GM21786 (cell line): ENCODE data around the gene EVI2A.
"Not testable (repeated sequence)": the region's sequence is repeated elsewhere in the genome, so short reads cannot be mapped to it uniquely, and the experiment has no call there.

ENCODE experiments used
- ATAC-seq: cut with Tn5 transposase; IDR thresholded peaks from one replicate; pipeline ENCODE4 v1.9.1; 2021; ENCODE audit not compliant: unreplicated experiment

EVI2A gene

DNA sequence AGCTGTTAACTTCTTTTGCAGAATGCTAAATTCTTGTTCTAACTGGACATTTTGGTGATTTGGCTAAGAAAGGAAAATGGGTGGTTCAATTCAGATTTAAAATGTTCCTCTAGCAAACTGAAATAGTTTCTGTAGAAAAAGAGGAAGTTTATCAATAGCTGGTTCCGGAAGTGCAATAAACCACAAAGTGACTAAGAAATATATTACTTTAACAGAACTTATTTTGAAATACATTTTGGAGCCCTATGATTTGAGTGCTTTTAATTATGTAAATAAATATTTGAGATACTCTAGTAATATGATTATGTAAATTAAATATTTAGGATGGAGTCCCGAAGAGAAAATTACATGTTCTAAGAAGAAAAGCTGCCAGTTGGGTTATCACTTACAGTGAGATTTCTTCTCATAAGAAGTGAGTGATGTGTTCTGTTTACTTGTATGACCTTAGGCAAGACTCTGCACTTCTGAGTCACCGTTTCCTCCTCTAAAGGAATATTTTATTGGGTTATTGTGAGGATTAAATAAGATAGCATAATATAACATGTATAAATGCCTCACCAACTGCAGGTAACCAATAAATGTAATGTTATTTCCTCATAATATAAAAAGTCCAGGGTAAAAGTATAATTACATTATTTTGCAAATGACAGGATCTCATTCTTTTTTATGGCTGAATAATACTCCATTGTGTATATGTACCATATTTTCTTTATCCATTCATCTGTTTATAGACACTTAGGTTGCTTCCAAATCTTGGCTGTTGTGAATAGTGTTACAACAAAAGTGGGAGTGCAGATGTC is 7.2 kb downstream of the EVI2A start, which contains the start of gene EVI2B:
EVI2B (minus strand) TSS at position 73 of the 800 bp plus-strand sequence. CDS start 8,445 bp downstream, outside the sequence.
- ATAC-seq, result no peak

DNA sequence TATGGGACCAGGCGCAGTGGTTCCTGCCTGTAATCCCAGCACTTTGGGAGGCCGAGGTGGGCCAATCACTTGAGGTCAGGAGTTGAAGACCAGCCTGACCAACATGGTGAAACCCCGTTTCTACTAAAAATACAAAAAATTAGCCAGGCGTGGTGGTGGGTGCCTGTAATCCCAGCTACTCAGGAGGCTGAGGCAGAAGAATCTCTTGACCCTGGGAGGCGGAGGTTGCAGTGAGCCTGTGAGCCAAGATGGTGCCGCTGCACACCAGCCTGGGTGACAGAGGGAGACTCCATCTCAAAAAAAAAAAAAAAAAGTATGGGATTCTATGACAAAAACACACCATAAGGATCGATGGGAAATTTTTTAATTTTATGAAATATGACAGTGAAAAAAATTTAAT is 9.2 kb downstream of the EVI2A start:
- ATAC-seq, result not testable (repeated sequence)

DNA sequence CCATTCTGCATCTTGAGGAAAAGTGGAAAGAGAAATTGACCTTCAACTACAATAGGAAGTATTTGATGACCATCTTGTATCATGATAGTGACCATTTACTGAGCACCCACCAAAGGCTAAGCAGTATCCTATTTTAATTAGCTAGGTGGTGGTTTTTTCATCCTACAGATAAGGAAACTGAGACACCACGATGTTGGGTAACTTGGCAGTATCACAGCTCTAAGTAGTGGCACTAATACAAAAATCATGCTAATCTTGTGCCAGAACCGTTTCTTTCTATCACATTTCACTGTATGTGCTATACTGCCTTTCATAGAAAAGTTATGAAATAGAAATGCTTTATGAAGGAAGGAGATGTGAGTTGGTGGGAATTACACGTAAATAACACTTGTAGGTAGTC is 9.9 kb downstream of the EVI2A start:
- ATAC-seq, result no peak

DNA sequence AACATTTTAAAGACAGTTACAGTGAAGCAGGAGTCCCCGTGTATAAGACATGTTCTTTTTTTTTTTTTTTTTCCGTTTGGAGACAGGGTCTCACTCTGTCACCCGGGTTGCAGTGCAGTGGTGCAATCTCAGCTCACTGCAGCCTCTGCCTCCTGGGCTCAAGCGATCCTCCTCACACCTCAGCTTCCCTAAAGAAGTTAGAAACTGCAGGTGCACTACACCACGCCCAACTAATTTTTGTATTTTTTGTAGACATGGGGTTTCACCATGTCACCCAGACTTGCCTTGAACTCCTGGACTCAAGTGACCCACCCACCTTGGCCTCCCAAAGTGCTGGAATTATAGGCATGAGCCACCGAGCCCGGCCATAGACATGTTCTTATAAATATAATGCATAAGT is 10.5 kb downstream of the EVI2A start:
- no peak for ATAC-seq

DNA sequence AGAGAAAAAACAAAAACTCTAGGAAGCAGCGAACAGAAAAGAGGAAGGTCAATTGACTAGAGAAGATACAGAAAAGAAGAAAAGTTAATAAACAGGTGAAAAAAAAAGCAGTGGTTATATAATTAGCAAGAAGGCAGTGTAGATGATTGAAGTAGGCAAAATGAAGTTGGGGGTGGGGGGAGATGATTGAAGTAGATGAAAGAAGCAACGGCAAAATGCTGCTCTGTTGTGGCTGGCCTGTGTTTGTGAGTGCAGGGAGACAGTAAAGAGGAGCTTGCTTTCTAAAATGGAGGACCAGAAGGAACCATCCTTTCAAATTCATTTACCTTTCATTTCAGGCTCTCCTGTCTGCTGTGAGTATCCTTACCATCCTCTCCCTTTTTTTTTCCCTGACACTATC is 11.2 kb downstream of the EVI2A start:
- no peak for ATAC-seq

DNA sequence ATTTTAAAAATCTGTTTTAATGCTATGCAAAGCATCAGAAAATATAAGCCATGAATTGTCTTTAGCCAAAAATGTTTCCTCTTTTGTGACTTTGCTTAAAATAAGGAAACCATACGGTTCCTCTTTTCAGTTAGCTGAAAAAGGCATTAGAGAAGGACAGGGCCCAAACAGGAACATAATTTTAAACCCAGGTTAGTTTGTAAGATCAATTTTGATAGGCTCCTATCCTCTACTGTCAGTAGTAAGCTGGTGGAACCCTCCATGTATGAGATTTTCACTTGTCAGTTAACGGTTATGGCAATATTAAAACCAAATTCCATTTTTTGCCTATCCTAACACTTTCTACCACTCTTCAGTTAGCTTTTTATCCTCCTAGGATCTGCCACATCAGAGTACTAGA is 11.9 kb downstream of the EVI2A start:
- ATAC-seq, result no peak

DNA sequence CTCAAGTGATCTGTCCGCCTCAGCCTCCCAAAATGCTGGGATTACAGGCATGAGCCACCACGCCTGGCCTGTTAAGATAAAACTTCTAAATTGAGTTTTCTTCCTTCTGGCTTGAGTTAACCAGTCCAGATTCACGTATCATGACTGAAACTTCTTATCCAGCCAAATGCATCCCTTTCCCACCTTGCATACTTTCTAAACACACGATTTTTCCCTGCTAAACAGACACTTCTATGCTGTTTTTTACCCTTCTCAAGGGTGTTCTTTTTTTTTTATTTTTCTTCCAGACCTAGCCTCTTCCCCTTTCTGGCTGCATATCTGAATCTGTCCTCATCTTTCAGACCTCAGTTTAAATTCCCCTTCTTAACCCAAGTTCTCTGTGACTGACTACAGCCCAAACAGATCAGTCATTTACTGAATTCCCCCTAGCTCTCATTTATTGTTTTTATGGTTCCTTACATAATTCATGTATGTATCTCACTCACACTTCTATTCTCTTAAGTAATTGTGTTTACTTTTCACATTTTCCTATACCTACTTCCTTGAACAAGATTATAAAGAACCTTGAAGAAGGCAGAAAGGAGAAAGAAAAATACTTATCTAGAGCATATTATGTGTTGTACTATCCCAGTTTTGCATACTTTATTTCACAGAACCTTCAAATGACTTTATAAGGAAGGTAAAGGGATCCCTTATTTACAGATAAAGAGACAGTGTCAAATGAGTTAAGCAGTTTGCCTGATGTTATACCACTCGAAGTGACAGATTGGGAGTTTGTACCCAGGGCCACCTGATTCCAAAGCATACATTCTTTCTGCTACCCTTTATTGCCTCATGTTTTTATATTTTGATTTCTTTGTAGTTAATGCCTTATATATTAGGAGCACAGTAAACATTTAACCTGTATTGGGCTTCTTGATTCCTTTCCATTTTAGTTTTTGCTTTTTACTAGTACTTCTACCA is 12.8 kb downstream of the EVI2A start:
- ATAC-seq, result no peak

DNA sequence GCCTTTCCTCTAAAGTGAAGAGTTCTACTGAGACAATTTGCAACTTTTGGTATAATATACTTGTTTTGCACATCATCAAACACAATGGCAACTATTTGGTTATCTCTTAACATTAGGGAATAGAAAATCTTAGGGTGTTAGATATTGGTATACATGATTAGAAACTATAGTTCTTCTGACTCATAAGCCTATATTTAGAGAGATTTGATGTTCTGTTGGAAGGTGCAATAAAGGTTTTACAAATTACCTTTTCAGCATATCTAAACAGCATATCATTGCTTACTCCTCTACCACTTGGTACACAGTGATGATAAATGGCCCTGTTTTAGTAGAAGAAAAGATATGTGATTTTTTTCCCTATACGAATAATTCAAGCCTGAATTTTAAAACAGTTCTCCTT is 13.8 kb downstream of the EVI2A start:
- no peak for ATAC-seq

DNA sequence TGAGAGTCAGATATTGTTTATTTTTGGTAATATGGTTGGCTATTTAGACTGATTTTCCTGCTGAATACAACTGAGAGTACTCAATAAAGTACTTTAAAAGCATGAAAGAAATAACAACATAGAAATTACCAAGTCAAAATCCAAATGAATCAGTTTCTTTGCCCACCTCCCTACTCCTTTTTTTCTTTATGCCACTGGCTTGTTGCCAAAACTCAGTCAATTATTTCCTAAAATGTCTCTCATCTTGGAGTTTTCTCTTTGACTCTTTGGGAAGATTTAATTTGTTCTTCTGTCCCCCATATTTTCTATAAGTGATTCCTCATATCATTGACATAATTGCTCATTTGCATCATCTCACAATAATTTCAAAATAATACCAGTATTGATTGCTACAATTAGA is 21.8 kb downstream of the EVI2A start:
- ATAC-seq, result no peak

DNA sequence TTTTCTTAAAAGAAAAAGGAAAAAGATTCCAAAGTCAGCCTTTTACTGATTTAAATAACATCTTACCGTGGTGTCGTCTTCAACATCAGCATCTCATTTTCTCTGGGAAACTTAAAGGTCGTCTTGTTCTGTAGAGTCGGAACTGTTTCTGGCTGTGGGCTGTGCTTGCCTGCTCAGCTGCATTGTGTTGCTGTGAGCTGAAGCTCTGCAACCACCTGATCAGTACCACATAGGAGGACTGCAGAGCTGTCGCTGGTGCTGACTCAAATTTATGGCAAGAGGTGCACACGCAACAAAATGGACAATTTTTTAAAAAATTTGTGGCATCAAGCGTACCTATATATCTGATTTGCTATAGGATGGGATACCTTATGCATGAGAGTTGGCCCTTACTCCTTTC is 24.3 kb downstream of the EVI2A start, which contains the start of gene OMG:
OMG (minus strand) TSS at position 150 of the 400 bp plus-strand sequence. CDS start 908 bp downstream, outside the sequence.
- no peak for ATAC-seq

DNA sequence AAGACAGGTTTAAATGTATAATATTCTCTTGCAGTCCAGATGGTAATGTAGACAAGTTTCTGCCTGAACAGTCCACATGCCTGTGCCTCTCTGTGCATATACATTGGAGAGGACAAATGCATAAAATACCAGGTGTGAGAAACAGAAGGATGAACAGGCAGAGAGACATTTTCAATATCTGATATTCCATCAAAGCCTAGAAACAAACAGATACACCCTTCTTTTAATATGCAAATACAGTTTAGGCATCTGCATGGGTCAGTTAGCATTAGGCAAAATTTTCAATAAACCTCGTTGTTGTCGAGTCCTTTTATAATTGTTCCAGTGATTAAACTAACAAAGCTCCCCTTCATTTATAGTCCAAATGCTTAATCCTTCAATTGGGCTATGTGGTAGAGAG is 25.3 kb downstream of the EVI2A start:
- no peak for ATAC-seq

DNA sequence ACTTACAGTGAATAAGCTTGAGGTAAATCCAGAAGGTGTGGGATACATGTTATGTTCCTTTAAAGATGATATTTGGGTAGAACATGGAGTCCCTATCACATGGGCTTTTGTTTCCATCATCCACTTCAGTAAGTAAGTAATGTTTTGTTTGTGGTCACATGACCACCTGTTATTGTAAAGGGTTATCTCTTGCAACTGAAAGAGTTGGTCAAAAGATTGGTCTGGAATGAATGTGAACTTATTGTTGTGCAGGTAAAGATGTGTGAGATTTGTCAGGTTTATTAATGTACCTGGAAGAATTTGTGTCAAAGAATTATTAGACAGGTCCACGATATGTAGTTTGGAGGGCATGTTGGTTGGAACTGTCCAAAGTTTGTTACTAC is 25.9 kb downstream of the EVI2A start:
- no peak for ATAC-seq

DNA sequence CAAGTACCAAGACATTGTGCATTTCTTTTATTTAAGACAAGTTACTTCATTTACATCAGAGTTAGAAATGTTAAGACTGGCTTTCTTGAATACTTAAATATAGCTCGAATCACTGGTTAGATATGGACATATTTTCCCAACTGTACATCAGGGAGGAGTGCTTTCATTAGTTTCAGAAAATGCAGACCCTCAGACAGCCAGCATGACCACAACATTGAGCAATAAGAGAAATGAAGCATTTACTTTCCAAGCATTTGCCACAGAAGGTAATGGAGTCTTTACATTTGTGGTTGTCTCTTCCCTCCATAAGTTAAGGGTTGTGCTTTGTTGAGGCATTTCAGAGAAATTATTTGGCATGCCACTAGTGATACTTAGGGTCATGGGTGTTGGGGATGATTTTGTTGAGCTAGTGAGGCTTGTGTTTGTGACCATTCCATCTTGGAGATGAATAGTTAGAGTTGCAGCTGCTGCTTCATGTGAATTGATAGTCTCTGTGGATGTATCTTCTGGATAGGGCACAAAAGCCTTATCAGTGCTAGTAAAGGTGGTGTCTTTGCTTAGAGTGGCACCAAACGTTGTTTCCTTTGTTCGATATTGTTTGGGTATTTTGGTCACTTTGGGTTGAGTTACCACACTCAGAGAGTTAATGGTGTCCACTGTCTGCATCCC is 26.5 kb downstream of the EVI2A start:
- ATAC-seq, result no peak

DNA sequence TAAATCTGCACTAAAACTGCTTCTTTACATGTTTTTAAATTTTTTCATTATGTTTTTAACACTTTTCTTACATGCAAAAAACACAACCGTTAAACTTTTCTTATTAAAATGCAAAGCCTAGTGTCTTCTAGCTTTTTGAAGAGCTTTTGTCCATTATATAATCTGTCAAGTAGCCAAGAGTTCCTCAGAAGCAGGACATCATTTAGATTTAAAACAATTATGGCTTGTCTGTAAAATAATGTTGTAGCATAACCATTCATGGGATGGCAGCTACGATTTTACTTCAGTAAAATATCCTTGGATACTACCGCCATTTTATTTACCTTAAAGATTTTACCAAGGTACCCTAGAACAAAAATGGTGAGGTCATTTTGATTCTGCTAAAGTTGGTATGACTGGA is 27.2 kb downstream of the EVI2A start:
- ATAC-seq, result no peak

DNA sequence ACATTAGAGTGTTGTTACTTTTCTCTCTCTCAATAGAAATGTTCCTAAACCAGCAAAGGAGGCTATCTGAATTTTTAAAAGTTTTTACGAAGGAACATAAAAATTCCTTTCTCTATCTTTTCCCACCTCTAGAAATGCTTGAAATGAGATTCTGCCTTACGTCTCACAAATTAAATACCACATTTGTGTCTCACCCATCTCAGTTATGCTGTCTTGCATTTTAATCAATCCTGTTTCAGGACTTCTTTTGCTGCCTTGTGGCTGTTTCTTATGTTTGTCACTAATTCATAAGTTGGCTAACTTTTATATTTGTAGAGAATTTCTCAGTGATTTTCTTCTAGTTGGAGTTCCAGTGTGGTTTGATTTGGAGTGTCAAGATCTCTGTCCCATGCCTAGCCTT is 27.8 kb downstream of the EVI2A start:
- no peak for ATAC-seq

DNA sequence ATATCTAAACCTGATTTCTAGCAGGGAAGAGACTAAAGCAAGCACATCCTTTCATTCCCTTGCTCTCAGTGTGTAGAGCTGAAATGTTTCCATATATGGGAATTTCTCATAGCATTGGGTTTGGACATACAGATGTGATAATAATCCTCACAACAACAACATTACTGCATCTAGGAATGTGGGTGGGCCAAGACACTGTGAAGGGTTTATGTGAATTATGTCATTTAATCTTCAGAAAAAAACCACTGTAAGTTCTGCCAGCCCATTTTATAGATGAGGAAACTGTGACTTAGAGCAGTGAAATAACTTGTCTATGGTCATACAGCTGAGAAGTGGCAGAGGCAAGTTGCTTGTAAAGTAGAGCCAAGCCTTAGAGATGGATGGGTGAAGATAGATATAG is 29.6 kb downstream of the EVI2A start:
- no peak for ATAC-seq

DNA sequence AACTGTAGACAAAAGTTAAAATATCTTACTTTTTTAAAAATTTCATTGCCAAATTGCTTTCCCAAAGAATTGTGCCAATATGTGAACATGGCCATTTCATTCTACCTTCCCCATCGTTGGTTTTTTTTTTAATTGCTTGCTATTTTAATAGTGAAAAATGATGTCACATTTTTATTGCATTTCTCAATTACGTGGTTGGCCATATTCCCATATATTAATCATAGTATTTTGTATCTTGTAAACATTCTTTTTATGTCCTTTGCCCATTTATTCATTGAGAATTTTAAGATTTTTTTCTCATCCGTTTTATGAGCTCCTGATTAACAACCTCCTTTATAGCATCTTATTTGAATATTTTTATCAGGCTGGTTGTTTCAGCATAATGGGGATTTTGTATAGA is 31.6 kb downstream of the EVI2A start:
- no peak for ATAC-seq

DNA sequence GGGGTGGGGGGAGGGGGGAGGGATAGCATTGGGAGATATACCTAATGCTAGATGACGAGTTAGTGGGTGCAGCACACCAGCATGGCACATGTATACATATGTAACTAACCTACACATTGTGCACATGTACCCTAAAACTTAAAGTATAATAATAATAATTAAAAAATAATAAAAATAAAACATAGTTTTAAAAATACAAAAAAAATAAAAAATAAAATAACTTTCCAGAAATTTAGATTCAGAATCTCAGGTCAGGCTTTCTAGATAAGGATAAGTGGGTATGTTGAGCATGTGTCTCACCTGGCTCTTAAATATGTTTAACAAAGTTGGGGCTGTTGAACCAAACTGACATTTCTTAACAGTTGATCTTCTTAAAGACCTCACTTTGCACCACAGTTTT is 33.5 kb downstream of the EVI2A start:
- not testable (repeated sequence) for ATAC-seq

DNA sequence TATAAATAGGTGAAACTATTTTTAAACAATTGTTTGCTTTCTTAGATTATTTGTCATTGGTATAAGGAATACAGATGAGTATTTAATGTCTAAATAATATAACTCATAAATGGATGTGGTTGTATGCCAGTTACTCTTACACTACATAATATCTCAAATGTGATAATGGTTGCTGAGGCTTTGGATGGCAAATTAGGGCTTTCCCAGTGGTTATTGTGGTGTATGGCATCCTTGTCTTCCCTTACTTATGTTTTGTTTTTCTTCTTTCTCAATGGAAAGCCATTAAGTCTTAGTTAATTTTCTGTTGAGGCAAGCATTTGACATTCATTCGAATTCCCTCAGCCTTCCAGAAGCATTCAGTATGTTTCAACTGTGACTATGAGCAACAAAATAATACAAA is 34.8 kb downstream of the EVI2A start:
- no peak for ATAC-seq

DNA sequence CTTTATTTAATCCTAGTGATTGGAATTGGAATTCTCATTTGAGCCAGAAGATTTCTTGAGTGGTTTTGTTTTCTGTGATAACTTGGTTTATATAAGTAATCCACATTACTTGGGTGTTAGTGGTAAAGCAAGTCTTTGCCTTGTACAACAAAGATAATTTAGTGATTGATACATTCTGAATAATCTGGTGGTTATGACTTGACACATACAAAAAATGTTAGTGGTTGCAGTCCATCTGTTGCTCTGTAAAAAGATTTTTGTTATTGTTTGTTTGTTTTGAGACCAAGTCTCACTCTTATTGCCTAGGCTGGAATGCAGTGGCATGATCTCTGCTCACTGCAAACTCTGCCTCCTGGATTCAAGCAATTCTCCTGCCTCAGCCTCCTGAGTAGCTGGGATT is 37.6 kb downstream of the EVI2A start:
- ATAC-seq, result no peak

DNA sequence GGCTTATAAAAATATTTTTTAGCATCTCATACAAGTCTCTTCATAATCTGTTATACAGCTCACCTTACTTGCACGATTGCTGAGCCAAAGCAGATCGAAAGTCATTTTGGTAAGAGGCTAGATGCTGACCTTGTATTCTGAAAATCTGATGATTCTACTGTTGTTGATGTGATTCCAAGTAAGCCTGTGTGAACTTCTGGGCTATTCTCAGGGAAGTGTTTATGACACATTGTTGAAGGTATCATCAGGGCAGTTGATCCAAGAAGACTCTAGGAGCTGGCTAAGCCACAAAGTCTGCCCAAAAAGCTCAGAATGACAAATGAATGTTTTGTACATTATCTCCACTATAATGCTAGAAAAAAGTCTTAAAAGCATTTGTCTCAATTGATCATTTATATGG is 40.4 kb downstream of the EVI2A start:
- ATAC-seq, result no peak
